ENCODE measurements around the gene EWSR1.

The EWSR1 gene

DNA sequence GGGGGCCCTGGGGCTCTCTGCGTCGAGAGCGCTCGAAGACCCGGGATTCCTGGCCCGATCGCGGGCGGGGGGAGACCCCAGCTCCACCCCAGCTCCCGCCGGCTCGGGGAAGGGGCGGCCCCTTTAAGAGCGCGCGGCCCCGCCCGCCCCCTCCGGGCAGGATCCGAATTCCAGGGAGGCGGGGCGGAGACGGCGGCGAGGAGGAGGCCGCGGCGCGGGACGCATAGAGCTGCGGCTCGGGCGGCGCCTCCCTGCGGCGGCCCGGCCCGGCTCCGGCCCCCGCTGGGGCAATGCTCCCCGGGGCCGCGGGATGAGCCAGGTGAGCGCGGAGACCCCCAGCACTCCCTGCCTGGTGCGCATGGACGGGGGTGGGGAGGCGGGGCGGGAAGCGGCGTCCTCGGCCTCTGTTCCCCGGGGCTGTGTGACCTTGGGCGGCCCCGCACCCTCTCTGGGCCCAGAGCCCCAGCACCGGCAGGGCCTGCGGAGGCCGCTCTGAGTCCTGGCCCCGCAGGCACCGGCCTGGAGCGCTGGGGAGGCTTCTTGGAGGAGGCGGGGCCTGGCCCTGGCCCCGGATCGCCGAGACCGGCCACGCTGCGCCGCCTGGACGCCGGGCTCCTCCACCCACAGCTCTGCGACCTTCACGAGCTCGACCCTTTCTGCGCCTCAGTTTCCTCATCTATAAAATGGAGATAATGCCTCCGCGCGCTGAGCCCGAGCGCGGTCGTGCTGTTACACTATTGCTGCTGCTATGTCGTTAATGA, 38.9 kb downstream of the EWSR1 start:
- peak; percentile 83 for DNase-seq (ENCODE audit: low spot score)

DNA sequence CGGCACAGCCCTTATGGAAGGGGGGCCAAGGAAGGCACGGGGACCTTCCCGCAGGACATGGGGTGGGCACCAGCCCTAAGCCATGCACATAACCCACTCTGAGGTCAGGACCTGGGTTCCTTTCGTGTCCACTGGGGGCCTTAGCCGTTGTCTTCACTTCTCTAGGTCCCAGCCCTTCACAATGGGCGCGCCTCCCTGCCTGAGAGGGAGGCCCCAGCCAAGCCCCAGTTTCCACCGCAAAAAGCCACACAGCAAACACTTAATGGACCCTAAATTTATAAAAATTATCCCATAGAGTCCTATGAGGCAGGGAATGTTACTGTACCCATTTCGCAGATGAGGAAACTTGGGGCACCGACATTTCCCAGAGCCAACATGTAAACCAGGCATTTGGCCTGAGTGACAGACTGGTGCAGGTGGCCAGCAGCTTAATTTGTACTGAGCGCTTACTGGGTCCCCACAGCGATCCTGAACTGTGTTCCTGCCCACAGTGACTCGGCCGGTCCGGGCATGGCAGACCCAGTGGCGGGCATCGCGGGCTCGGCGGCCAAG, 39.6 kb downstream of the EWSR1 start:
- DNase-seq (ENCODE audit: low spot score): no peak

GRCh38 chr22:29308148-29308790, 40.2 kb downstream of the EWSR1 start:
- no peak for DNase-seq (ENCODE audit: low spot score)

GRCh38 chr22:29308791-29309262, 40.8 kb downstream of the EWSR1 start:
- no peak for DNase-seq (ENCODE audit: low spot score)

- no peak for DNase-seq (ENCODE audit: low spot score)
Measured at GRCh38 chr22:29309332-29310064, 41.4 kb downstream of the EWSR1 start.

DNA sequence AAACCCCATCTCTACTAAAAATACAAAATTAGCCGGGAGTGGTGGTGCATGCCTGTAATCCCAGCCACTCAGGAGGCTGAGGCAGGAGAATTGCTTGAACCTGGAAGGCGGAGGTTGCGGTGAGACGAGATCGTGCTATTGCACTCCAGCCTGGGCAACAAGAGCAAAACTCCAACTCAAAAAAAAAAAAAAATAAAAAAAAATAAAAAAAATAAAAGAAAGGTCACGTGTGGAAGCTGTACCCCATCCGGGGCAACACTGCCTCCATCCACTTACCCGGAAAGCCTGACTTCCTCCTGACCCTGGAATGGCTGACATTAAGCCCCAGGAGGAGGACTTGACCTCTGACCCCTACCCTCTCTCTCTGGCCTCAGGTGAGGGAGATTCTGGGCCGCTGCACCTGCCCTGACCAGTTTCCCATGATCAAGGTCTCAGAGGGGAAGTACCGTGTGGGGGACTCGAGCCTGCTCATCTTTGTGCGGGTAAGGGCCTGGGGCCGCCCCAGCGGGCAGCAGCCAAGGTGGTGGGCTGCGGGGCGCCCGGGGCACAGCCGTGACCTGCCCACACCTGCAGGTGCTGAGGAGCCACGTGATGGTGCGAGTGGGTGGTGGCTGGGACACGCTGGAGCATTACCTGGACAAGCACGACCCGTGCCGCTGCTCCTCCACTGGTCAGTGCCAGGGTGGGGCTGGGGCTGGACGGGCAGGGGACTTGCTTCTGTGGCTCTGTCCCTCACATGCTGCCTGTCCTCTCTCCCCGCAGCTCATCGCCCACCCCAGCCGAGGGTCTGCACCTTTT, 42.2 kb downstream of the EWSR1 start:
- DNase-seq (ENCODE audit: low spot score): no peak

DNA sequence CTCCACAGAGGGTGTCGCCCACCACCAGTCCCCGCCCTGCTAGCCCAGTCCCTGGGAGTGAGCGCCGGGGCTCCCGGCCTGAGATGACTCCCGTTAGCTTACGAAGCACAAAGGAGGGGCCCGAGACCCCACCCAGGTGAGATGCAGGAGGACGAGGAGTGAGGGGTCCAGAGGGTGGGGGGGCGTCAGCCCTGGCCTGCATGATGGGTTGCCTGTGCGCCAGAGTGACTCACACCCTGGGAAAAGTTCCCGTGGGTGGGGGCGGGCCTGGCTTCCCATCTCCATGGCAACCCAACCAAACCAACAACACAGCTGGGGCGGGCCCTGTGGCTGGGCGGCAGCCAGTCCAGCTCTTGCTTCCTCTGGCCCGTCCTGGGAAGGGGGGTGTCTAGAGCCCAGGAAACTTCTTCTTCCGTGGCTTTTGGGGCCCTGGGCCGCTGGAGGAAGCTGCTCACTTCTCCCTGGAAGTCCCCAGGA, 42.8 kb downstream of the EWSR1 start:
- DNase-seq (ENCODE audit: low spot score): no peak

- DNase-seq (ENCODE audit: low spot score): no peak
Measured at GRCh38 chr22:29311464-29312217, 43.6 kb downstream of the EWSR1 start.

DNA sequence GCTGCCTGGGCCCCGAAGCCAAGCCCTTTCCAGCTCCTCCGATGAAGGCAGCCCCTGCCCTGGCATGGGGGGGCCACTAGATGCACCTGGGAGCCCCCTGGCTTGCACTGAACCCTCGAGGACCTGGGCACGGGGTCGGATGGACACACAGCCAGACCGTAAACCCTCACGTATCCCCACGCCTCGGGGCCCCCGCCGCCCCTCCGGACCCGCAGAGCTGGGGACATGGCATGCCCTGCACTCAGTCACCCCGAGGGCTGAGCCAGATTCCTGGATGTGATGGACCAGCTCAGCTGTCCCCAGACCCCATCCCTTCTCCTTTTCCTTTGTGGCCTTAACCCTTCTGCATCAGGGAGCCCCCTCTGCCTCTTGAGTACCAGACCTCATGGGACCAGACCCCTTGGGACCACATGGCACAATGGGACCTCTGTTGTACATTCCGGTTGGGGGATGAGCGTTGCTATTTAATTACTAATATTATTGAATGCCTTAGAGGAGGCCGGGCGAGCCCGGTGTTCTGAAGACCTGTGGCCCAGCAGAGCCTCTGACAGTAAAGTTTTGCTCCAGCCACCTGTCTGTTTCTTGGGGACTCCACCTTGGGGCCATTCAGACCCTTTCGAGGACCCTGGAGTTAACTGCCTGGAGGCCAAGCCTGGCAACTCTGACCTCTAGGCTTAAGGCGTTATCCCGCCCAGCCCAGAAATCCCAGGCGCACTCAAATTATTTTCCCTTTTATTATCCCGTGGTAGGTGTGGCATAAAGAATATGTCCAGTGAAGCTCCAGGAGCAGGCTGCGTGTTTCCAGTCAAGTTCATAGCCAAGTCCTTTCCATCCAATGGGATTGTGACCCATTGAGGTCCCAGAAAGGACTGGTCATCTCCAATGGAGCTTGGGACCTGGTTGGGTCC, 44.4 kb downstream of the EWSR1 start:
- no peak for DNase-seq (ENCODE audit: low spot score)

- DNase-seq (ENCODE audit: low spot score): no peak
Measured at GRCh38 chr22:29313126-29313575, 45.1 kb downstream of the EWSR1 start.

DNA sequence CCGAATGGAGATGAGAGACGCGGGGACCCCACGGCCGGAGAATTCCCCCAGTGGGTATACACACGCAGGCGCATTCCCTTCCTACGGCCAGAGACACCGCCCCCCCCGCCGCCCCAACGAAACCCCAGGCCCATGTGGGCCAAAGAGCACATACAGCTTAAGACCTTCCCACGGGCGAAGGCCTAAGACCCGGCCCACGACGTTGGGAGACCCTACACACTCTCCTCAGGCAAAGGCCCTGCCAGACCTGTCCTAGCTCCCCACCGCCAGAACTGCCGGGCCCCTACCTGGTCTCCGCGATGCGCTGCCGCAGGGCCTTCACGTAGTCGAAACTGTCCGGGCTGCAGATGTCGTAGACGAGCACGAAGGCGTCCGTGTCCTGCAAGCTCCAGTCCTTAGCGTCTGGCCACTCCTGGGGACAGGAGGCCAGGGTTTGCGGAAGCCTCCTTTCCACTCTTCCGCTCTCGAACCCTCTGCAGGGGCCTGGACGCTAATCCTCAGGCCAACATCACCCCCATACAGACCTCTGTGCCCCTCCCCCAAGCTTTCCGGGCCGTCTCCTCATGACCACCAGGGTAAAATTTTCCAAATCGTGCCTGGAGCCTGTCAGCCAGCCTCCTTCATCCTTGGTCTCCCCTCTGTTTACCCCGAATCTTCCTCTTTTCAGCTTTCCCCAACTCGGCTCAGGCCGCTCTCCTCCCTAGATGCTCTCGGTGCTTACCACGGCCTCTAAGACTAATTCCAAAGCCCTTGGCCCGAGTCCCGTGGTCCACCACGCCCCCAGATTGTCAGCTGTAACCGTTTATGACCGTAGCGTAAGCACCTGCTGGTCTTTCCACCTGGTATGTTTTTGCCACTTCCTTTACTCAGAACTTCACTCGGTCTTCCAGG, 45.8 kb downstream of the EWSR1 start:
- DNase-seq (ENCODE audit: low spot score): no peak

- no peak for DNase-seq (ENCODE audit: low spot score)
Measured at GRCh38 chr22:29314537-29315285, 46.6 kb downstream of the EWSR1 start.

- DNase-seq (ENCODE audit: low spot score): no peak
Measured at GRCh38 chr22:29315286-29316140, 47.4 kb downstream of the EWSR1 start, which contains the start of gene RASL10A. TSS of gene RASL10A (minus strand) at chr22:29315697. CDS start at chr22:29315246, 451 bp downstream.

DNA sequence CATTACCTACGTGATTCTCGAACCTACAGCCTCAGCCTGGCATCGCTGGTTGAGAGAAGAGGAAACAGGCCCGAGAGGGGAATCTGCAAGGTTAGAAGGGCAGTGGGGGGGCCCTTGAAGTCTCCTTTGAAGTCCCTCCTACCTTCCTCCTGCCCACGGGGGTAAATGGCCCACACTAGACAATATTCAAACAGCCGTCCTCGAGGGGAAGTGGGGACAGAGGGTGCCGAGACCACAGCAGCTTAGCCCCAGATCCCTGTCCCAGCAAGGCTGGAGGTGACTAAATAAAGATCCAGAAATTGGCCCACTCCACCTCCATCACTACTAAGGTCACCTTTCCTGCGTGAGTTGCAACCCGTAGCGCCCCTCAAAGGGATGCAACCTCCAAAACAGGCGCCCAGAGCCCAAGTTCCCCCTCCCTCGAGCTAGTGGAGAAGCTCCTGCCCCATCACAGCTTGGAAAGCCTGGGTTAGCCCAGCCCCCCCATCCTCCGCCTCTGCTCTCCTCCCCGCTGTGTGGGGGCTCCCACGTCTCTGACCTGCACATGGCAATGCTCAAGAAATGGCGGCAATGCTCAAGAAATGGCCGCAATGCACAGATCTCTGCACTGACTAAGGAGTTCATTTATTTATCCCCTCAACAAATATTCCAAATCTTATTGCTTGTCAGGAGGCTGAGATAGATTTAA, 48.2 kb downstream of the EWSR1 start:
- DNase-seq (ENCODE audit: low spot score): no peak

GRCh38 chr22:29317827-29318454, 49.9 kb downstream of the EWSR1 start:
- DNase-seq (ENCODE audit: low spot score): no peak

GRCh38 chr22:29319072-29319471, 51.0 kb downstream of the EWSR1 start:
- DNase-seq (ENCODE audit: low spot score): no peak

Measured in LoVo (cell line).